HG03432 (cell line): Measurements from ENCODE around the gene KAZN.

Experiments used
- ATAC-seq: cut with Tn5 transposase; IDR thresholded peaks from one replicate; pipeline ENCODE4 v1.9.1; 2021; ENCODE audit warnings: mild to moderate bottlenecking, moderate library complexity; ENCODE audit not compliant: unreplicated experiment

Gene KAZN

GRCh38 chr1:14612256-14612655, 13.8 kb downstream of the KAZN start:
- no peak for ATAC-seq

GRCh38 chr1:14613926-14614325, 15.4 kb downstream of the KAZN start:
- no peak for ATAC-seq

GRCh38 chr1:14614341-14614740, 15.9 kb downstream of the KAZN start:
- no peak for ATAC-seq

- ATAC-seq, result no peak
Measured at GRCh38 chr1:14615549-14616218, 17.2 kb downstream of the KAZN start.

GRCh38 chr1:14616632-14617396, 18.3 kb downstream of the KAZN start:
- no peak for ATAC-seq

GRCh38 chr1:14617791-14618190, 19.3 kb downstream of the KAZN start:
- ATAC-seq, result no peak

- no peak for ATAC-seq
Measured at GRCh38 chr1:14620941-14621340, 22.5 kb downstream of the KAZN start.

- no peak for ATAC-seq
Measured at GRCh38 chr1:14623090-14623489, 24.6 kb downstream of the KAZN start.

- no peak for ATAC-seq
Measured at GRCh38 chr1:14624941-14625340, 26.5 kb downstream of the KAZN start.

- ATAC-seq, result no peak
Measured at GRCh38 chr1:14625572-14625971, 27.1 kb downstream of the KAZN start.

GRCh38 chr1:14625996-14626395, 27.5 kb downstream of the KAZN start:
- no peak for ATAC-seq

GRCh38 chr1:14626869-14627607, 28.6 kb downstream of the KAZN start:
- ATAC-seq, result no peak

GRCh38 chr1:14627608-14628489, 29.4 kb downstream of the KAZN start:
- no peak for ATAC-seq

- ATAC-seq, result no peak
Measured at GRCh38 chr1:14629363-14630014, 31.0 kb downstream of the KAZN start.

- no peak for ATAC-seq
Measured at GRCh38 chr1:14630986-14631385, 32.5 kb downstream of the KAZN start.

- ATAC-seq, result no peak
Measured at GRCh38 chr1:14631421-14631820, 32.9 kb downstream of the KAZN start.

GRCh38 chr1:14634486-14634885, 36.0 kb downstream of the KAZN start:
- ATAC-seq, result no peak

- ATAC-seq, result no peak
Measured at GRCh38 chr1:14635421-14635820, 36.9 kb downstream of the KAZN start.

- ATAC-seq, result no peak
Measured at GRCh38 chr1:14636897-14637632, 38.6 kb downstream of the KAZN start.
